GM12878 (cell line): Measurements from ENCODE around the gene CPA4.

Experiments used
- ELK1 ChIP-seq: IDR thresholded peaks from 2 replicates; pipeline ENCODE4 v1.6.1; 2012; ENCODE audit warnings: low read depth, low read length, improper control_type of control experiment
- HCFC1 ChIP-seq: fragments of 150-350 bp; IDR thresholded peaks from 2 replicates; pipeline ENCODE4 v1.6.1; 2014; ENCODE audit warnings: low read length
- NR2C2 ChIP-seq: IDR thresholded peaks from 2 replicates; pipeline ENCODE4 v1.6.1; 2011; ENCODE audit warnings: borderline replicate concordance, low read depth; ENCODE audit not compliant: control insufficient read depth, insufficient read length
- TF ChIP-seq, protein P1 (sequence below): IDR thresholded peaks from 2 replicates; pipeline ENCODE4 v1.6.1; 2012; ENCODE audit warnings: low read length, inconsistent platforms

DNA sequence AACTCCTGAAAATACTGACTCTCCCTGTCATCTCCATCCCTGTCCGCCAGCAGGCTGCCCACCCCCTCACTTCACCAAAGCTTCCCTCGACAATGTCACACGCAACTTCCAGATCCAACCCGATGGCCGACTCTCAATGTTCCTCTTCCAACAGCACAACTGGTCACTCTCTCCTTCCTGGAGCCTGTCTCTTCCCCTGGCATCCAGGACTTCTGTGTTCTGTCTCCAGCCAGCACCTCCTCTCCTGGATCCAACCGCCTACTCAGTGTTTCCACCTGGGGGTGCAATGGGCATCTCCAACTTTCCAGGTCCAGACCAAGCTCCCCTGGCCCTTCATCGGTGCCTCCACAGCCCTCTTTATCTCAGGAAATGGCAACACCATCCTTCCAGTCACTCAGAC, 60.2 kb downstream of the CPA4 start:
- no peak for TF ChIP-seq NR2C2
- no peak for TF ChIP-seq ELK1
- TF ChIP-seq, protein P1, sequence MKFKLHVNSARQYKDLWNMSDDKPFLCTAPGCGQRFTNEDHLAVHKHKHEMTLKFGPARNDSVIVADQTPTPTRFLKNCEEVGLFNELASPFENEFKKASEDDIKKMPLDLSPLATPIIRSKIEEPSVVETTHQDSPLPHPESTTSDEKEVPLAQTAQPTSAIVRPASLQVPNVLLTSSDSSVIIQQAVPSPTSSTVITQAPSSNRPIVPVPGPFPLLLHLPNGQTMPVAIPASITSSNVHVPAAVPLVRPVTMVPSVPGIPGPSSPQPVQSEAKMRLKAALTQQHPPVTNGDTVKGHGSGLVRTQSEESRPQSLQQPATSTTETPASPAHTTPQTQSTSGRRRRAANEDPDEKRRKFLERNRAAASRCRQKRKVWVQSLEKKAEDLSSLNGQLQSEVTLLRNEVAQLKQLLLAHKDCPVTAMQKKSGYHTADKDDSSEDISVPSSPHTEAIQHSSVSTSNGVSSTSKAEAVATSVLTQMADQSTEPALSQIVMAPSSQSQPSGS, result no peak
- TF ChIP-seq HCFC1, result no peak
